NCI-H345 (cell line): ENCODE measurements around the gene PPARA.
"Not testable (repeated sequence)": the region's sequence is repeated elsewhere in the genome, so short reads cannot be mapped to it uniquely, and the experiment has no call there.

Experiments
- DNase-seq: peaks from one replicate; lab custom pipeline; 2025; lab: John Stamatoyannopoulos, UW

PPARA gene

GRCh38 chr22:46127556-46127955 is 22.8 kb upstream of the PPARA start:
- no peak for DNase-seq

GRCh38 chr22:46128606-46129005 is 21.7 kb upstream of the PPARA start:
- no peak for DNase-seq

GRCh38 chr22:46129390-46130041 is 20.8 kb upstream of the PPARA start:
- no peak for DNase-seq

- DNase-seq, result no peak
Measured at GRCh38 chr22:46131151-46131587, 19.2 kb upstream of the PPARA start.

- not testable (repeated sequence) for DNase-seq
Measured at GRCh38 chr22:46132193-46132829, 18.0 kb upstream of the PPARA start.

GRCh38 chr22:46132830-46133587 is 17.3 kb upstream of the PPARA start:
- DNase-seq, result no peak

GRCh38 chr22:46133588-46133855 is 16.8 kb upstream of the PPARA start:
- DNase-seq, result no peak

- no peak for DNase-seq
Measured at GRCh38 chr22:46134111-46134705, 16.1 kb upstream of the PPARA start.

GRCh38 chr22:46135611-46136485 is 14.5 kb upstream of the PPARA start:
- DNase-seq, result no peak

GRCh38 chr22:46136486-46137217 is 13.7 kb upstream of the PPARA start:
- no peak for DNase-seq

- no peak for DNase-seq
Measured at GRCh38 chr22:46137218-46137766, 13.0 kb upstream of the PPARA start.

GRCh38 chr22:46138058-46138797 is 12.1 kb upstream of the PPARA start:
- no peak for DNase-seq

GRCh38 chr22:46139417-46139816 is 10.9 kb upstream of the PPARA start:
- DNase-seq, result not testable (repeated sequence)

GRCh38 chr22:46139895-46140350 is 10.4 kb upstream of the PPARA start:
- DNase-seq, result no peak

GRCh38 chr22:46140989-46141928 is 9.1 kb upstream of the PPARA start:
- DNase-seq, result no peak

- no peak for DNase-seq
Measured at GRCh38 chr22:46142548-46143490, 7.5 kb upstream of the PPARA start.

- DNase-seq, result no peak
Measured at GRCh38 chr22:46143491-46144147, 6.7 kb upstream of the PPARA start.
